AG09319 (cell line): Measurements from ENCODE around the gene ZNF511.

Source experiments
- DNase-seq: peaks from one replicate; pipeline ENCODE4 v3.0.0-alpha.2; 2010; ENCODE audit warnings: low read depth; ENCODE audit errors: extremely low read depth
- CTCF ChIP-seq: IDR thresholded peaks from 2 replicates; pipeline ENCODE4 v1.5.1; 2011; ENCODE audit warnings: low read depth, mild to moderate bottlenecking, inconsistent platforms, low read length, moderate library complexity

Gene ZNF511

GRCh38 chr10:133285217-133285616, 23.5 kb upstream of the ZNF511 start:
- DNase-seq: no peak
- TF ChIP-seq CTCF: no peak

GRCh38 chr10:133286366-133286765, 22.3 kb upstream of the ZNF511 start:
- TF ChIP-seq CTCF: no peak
- no peak for DNase-seq

GRCh38 chr10:133287832-133288500, 20.7 kb upstream of the ZNF511 start:
- TF ChIP-seq CTCF: no peak
- DNase-seq: no peak

GRCh38 chr10:133289761-133290160, 19.0 kb upstream of the ZNF511 start:
- TF ChIP-seq CTCF: no peak
- no peak for DNase-seq

- no peak for DNase-seq
- no peak for TF ChIP-seq CTCF
These were observed 15.6 kb upstream of the ZNF511 start for GRCh38 chr10:133292919-133293809.

- DNase-seq: no peak
- TF ChIP-seq CTCF: no peak
These were observed 14.9 kb upstream of the ZNF511 start for GRCh38 chr10:133293810-133294119.

- no peak for TF ChIP-seq CTCF
- no peak for DNase-seq
These were observed 14.5 kb upstream of the ZNF511 start for GRCh38 chr10:133294189-133294588.
